Subcutaneous abdominal adipose tissue (tissue), 5 donors: Measurements from ENCODE around the gene AGAP1.

Source experiments
- H3K27ac ChIP-seq: one replicate; pipeline ENCODE4 v1.7.0; 2013; ENCODE audit warnings: low read depth, mild to moderate bottlenecking, inconsistent platforms, low read length, moderate library complexity
- H3K27me3 ChIP-seq, 5 donors: one replicate each; pipeline ENCODE4 v1.7.0; 2013; ENCODE audit warnings: low read length in 5 of 5, inconsistent platforms in 1 of 5; ENCODE audit not compliant: control insufficient read depth in 5 of 5, insufficient read depth in 4 of 5
- H3K36me3 ChIP-seq, 5 donors: one replicate each; pipeline ENCODE4 v1.7.0; 2013; ENCODE audit warnings: low read length in 5 of 5; ENCODE audit not compliant: control insufficient read depth in 5 of 5, insufficient read depth in 5 of 5
- H3K4me1 ChIP-seq, 5 donors: one replicate each; pipeline ENCODE4 v1.7.0; 2013; ENCODE audit warnings: low read length in 5 of 5, mild to moderate bottlenecking in 3 of 5, moderate library complexity in 1 of 5; ENCODE audit not compliant: control insufficient read depth in 5 of 5, insufficient read depth in 5 of 5
- H3K4me3 ChIP-seq, 5 donors: one replicate each; pipeline ENCODE4 v1.7.0; 2013; ENCODE audit warnings: low read length in 5 of 5, low read depth in 1 of 5
- H3K9ac ChIP-seq, 5 donors: one replicate each; pipeline ENCODE4 v1.7.0; 2013; ENCODE audit warnings: low read length in 5 of 5, mild to moderate bottlenecking in 4 of 5, moderate library complexity in 3 of 5
- H3K9me3 ChIP-seq, 5 donors: one replicate each; pipeline ENCODE4 v1.7.0; 2013; ENCODE audit warnings: low read length in 5 of 5; ENCODE audit not compliant: control insufficient read depth in 5 of 5
- donor health status: healthy.
- donor health status: healthy.
- donor health status: healthy.
- donor health status: healthy.
- donor health status: healthy.

AGAP1 gene

GRCh38 chr2:235461763-235462414, 32.0 kb upstream of the AGAP1 start:
- Histone ChIP-seq H3K36me3 (no peaks in the 10 kb centered on the region), H3K9me3 (no peaks in the 10 kb centered on the region), H3K27ac (no peak overlapping the region), H3K9ac (no peak overlapping the region), H3K4me3 (no peak overlapping the region), H3K27me3 (peaks cover 0 to 6% (median 0%) of the 10 kb centered on the region in 5 donors), H3K4me1 (no peaks in the 10 kb centered on the region)

- no peaks in the 10 kb centered on the region for H3K9me3 ChIP-seq
- H3K27ac ChIP-seq: no peak overlapping the region
- no peaks in the 10 kb centered on the region for H3K36me3 ChIP-seq
- H3K27me3 ChIP-seq: peaks cover 0 to 6% (median 0%) of the 10 kb centered on the region in 5 donors
- H3K4me1 ChIP-seq: no peaks in the 10 kb centered on the region
- no peak overlapping the region for H3K9ac ChIP-seq
- H3K4me3 ChIP-seq: no peak overlapping the region
Observed at GRCh38 chr2:235462415-235462790, 31.4 kb upstream of the AGAP1 start.

DNA sequence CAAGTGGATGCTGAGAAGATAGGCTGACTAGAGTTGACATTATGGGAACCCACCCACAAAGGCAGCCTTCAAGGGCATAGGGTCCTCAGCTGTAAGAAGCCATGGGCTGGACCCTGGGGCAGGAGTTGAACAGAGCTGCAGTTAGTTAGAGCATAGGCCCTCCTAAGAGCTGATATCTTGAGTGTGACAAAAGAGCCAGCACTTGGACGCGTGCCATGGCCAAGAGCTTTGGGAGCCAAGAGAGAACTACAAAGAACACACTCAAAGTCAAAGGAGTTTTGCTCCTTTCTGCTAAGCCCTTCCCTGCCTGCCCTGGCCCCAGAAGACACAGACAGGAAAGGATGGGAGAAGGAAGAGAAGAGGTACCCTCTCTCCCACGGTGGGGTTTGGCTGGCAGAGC, 29.9 kb upstream of the AGAP1 start:
- no peak overlapping the region for H3K27ac ChIP-seq
- H3K27me3 ChIP-seq: peaks cover 0 to 6% (median 0%) of the 10 kb centered on the region in 5 donors
- no peak overlapping the region for H3K4me3 ChIP-seq
- no peak overlapping the region for H3K9ac ChIP-seq
- peaks cover 0 to 2% (median under 1%) of the 10 kb centered on the region in 5 donors for H3K4me1 ChIP-seq
- H3K36me3 ChIP-seq: no peaks in the 10 kb centered on the region
- H3K9me3 ChIP-seq: no peaks in the 10 kb centered on the region

- H3K4me1 ChIP-seq: peaks cover 0 to 8% (median 6%) of the 10 kb centered on the region in 5 donors
- no peak overlapping the region for H3K4me3 ChIP-seq
- no peaks in the 10 kb centered on the region for H3K9me3 ChIP-seq
- peaks cover 0 to 7% (median 3%) of the 10 kb centered on the region in 5 donors for H3K27me3 ChIP-seq
- no peak overlapping the region for H3K27ac ChIP-seq
- H3K36me3 ChIP-seq: no peaks in the 10 kb centered on the region
- H3K9ac ChIP-seq: no peak overlapping the region
Observed at GRCh38 chr2:235467588-235467987, 26.3 kb upstream of the AGAP1 start.

GRCh38 chr2:235468978-235469655, 24.7 kb upstream of the AGAP1 start:
- Histone ChIP-seq H3K4me1 (peaks cover 0 to 8% (median 6%) of the 10 kb centered on the region in 5 donors), H3K36me3 (no peaks in the 10 kb centered on the region), H3K9me3 (no peaks in the 10 kb centered on the region), H3K27me3 (peaks cover 0 to 7% (median 2%) of the 10 kb centered on the region in 5 donors), H3K27ac (no peak overlapping the region), H3K4me3 (peak overlapping the region in 2 of 5 donors; percentile 0 to 12), H3K9ac (no peak overlapping the region)

GRCh38 chr2:235471186-235471747, 22.6 kb upstream of the AGAP1 start:
- H3K9me3 ChIP-seq: peaks cover 0 to 3% (median 0%) of the 10 kb centered on the region in 5 donors
- H3K27me3 ChIP-seq: peaks cover 0 to 4% (median 0%) of the 10 kb centered on the region in 5 donors
- H3K36me3 ChIP-seq: no peaks in the 10 kb centered on the region
- H3K9ac ChIP-seq: no peak overlapping the region
- no peak overlapping the region for H3K27ac ChIP-seq
- H3K4me1 ChIP-seq: peaks cover 0 to 8% (median 6%) of the 10 kb centered on the region in 5 donors
- no peak overlapping the region for H3K4me3 ChIP-seq

DNA sequence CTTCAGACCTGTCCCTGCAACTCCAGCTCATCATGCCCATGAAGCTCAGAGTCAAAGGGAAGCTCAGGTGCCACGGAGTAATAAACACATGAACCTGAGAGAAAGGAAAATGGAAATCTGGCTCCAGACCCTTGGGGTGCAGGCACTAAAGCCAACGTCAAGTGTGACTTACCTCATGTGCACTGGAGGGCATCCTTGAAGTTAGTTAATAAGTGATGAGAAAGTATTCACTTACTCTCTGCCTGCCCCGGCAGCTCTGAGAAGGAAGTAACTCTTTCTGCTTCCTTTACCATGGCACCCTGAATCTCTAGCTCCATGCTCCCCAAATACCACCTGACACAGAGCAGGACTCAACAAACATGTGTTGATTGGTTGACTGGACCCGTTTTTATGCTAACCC, 21.4 kb upstream of the AGAP1 start:
- no peak overlapping the region for H3K9ac ChIP-seq
- no peak overlapping the region for H3K27ac ChIP-seq
- no peak overlapping the region for H3K4me3 ChIP-seq
- H3K36me3 ChIP-seq: no peaks in the 10 kb centered on the region
- peaks cover 0 to 8% (median 6%) of the 10 kb centered on the region in 5 donors for H3K4me1 ChIP-seq
- peaks cover 0 to 3% (median 0%) of the 10 kb centered on the region in 5 donors for H3K9me3 ChIP-seq
- H3K27me3 ChIP-seq: peaks cover 0 to 9% (median 0%) of the 10 kb centered on the region in 5 donors

GRCh38 chr2:235478609-235479008, 15.2 kb upstream of the AGAP1 start:
- Histone ChIP-seq H3K9ac (no peak overlapping the region), H3K27ac (no peak overlapping the region), H3K27me3 (peaks cover 0 to 5% (median 0%) of the 10 kb centered on the region in 5 donors), H3K36me3 (no peaks in the 10 kb centered on the region), H3K4me1 (no peaks in the 10 kb centered on the region), H3K9me3 (peaks cover 0 to 3% (median 0%) of the 10 kb centered on the region in 5 donors), H3K4me3 (no peak overlapping the region)

DNA sequence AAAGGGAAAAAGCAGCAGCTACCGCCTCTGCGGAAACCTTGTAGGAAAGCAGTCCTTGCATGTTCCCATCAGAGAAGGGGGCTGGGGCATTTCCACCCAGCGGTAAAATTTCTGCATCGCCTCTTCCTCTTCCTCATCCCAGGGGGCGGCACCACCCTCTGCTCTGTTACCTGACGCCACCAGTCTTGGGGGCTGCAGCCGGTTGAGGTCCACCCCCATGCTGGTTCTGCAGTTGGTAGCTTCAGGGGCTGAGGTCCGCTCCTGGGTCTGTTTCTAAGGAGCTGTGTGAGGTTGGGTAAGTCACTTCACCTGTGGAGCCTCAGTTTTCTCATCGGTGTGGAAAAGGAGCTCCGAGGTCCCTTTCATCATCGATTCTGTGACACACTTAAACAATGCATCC, 14.2 kb upstream of the AGAP1 start:
- no peak overlapping the region for H3K9ac ChIP-seq
- H3K27me3 ChIP-seq: peaks cover 0 to 5% (median 0%) of the 10 kb centered on the region in 5 donors
- no peaks in the 10 kb centered on the region for H3K36me3 ChIP-seq
- H3K9me3 ChIP-seq: peaks cover 0 to 3% (median 0%) of the 10 kb centered on the region in 5 donors
- H3K4me1 ChIP-seq: no peaks in the 10 kb centered on the region
- no peak overlapping the region for H3K4me3 ChIP-seq
- no peak overlapping the region for H3K27ac ChIP-seq

DNA sequence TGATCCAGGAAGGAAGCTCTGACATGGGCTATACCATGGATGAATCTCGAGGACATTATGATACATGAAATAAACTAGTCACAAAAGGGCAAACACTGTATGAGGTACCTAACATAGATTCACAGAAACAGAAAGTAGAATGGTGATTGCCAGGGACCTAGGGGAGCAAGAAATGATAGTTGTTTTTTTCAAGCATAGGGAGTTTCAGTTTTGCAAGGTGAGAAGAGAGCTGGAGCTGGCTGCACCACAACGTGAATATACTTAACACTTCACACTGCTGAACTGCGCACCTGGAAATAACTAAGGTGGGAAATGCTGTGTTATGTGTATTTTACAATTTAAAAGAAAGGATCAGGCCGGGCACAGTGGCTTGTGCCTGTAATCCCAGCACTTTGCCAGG, 13.2 kb upstream of the AGAP1 start:
- H3K4me3 ChIP-seq: no peak overlapping the region
- peaks cover 0 to 5% (median 0%) of the 10 kb centered on the region in 5 donors for H3K27me3 ChIP-seq
- H3K27ac ChIP-seq: no peak overlapping the region
- no peaks in the 10 kb centered on the region for H3K9me3 ChIP-seq
- no peaks in the 10 kb centered on the region for H3K4me1 ChIP-seq
- no peak overlapping the region for H3K9ac ChIP-seq
- H3K36me3 ChIP-seq: no peaks in the 10 kb centered on the region
